CD4-positive, alpha-beta T cell treated with Interleukin-6 at 100 ng/mL for 8 hours (primary cell): ENCODE data around the gene TEAD4.
A peak's percentile ranks its signal among the peaks of the same experiment; 100 is the strongest.

ENCODE experiments used
- DNase-seq: peaks from one replicate; pipeline ENCODE4 v3.0.0-alpha.2; 2020; ENCODE audit warnings: mixed read lengths, low spot score

Gene TEAD4

DNA sequence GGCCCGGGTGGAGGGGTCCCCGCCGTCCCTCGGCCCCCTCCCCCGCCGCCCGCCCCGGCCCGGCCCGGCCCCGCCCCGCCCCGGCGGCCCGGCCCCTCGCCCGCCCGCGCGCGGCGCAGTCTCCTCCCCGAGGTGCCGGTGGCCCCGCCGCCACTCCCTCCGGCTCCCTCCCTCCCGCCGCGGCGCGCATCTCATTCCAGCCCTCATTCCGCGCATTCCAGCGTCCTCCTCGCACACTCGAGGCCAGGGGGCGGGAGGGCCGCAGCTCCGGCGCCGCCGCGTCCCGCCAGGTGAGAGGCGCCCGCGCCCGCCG lies at the start of gene TEAD4:
Gene TEAD4 (plus strand): TSS at position 206 of the 313 bp plus-strand sequence.
- DNase-seq: no peak

DNA sequence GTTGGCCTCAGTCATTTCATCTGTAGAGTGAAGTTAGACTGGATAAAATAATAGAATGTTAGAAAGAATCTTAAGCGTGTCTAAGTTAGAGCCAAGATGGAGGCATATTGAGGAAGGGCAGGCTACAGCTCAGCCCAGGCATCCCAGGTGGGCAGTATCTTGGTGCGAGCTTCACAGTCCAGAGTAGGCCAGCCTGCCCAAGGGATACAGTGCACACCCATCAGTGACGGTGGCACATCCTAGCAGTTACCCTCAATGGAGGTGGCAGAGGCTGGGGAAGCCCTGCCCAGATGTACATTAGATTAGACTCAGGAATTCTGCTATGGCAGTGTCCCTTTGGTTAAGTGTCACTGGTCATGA lies 47.0 kb upstream of the TEAD4 start:
- no peak for DNase-seq

DNA sequence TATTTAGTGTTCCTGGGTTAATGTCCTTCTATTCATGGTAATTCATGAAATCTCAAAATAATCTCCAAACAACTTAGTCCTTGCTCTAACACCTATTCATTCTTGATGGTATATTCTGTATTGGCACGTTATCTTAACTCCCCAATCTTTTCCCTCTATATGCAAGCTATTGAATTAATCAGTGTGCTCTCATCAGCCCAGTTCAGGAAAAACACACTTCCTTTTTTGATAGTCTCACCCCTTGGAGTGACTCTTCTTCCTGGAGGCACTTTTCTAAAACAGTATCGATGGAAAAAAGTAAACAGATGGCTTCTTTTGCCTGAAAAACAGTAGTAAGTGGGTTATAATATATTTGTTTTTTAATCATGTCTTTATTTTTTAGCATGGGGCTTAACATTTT lies 39.9 kb upstream of the TEAD4 start:
- no peak for DNase-seq

DNA sequence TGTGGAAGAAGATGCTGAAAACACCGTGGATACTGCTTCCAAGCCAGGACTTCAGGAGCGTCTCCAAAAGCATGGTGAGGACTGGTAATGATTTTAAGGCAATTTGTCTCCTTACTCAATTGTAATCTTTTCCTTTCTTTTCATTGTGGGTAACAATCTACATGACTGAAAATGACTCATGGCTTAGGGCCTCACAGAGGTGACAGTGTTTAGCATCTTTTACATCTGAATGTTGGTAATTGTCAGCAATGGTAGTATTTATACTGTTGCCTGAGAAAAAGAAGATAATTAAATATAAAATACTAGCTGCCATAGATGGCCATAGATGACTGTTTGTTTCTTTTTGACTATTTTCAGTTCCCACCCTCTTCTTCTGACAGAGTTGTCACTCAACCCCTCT lies 36.9 kb upstream of the TEAD4 start:
- no peak for DNase-seq

- no peak for DNase-seq
Measured at GRCh38 chr12:2923057-2923456, 36.1 kb upstream of the TEAD4 start.

GRCh38 chr12:2924019-2924418 lies 35.2 kb upstream of the TEAD4 start:
- DNase-seq: no peak

GRCh38 chr12:2925322-2925995 lies 33.7 kb upstream of the TEAD4 start:
- DNase-seq: no peak

DNA sequence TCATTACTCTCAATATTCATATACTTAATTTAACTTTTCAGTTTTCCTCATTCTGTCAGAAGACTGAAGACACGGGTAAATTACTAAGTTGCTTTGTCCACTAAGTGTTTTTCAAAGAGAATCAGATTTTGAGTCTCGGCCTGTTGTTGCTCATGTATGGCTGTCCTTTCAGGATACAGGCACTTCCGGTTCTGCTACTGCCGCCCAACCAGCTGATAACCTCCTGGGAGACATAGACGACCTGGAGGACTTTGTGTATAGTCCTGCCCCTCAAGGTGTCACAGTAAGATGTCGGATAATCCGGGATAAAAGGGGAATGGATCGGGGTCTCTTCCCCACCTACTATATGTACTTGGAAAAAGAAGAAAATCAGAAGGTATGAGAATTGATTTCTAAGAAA lies 28.3 kb upstream of the TEAD4 start:
- DNase-seq: no peak

GRCh38 chr12:2933586-2933985 lies 25.6 kb upstream of the TEAD4 start:
- DNase-seq: no peak

GRCh38 chr12:2934371-2934770 lies 24.8 kb upstream of the TEAD4 start:
- no peak for DNase-seq

GRCh38 chr12:2936301-2936700 lies 22.9 kb upstream of the TEAD4 start:
- no peak for DNase-seq

GRCh38 chr12:2937500-2937899 lies 21.7 kb upstream of the TEAD4 start:
- no peak for DNase-seq

DNA sequence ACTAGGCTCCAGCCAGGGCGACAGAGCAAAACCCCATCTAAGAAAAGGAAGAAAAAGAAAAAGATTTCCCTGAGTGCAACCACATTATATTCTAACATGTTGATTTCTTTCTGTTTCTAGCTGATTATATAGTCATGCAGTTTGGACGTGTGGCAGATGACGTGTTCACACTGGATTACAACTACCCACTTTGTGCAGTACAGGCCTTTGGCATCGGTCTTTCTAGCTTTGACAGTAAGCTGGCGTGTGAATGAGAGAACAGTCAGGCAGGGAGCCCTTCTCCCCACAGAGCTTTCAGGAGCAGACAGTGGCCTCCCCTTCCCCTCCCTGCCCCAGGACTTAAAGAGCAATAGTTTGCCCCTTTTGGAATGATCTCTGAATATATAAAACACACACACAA lies 20.0 kb upstream of the TEAD4 start:
- no peak for DNase-seq

DNA sequence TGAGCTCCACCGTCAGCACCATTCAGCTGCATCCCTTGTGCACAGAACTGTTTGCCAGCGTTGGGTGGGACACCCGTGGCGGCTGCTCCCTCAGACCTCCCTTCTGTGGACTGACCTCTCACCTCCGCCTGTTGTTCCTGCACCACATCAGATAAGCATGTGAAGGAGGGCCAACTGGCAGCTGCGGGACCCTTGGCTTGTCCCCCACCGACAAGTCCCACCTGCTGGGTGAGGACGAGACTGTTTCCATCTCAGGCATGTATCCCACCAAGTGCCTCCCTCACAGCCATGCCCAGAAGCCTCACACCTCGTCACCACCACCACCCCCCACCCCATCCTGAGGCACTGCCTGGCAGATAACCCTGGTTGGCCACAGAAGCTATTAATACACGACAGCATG lies 18.6 kb upstream of the TEAD4 start:
- no peak for DNase-seq

GRCh38 chr12:2941524-2941923 lies 17.7 kb upstream of the TEAD4 start:
- no peak for DNase-seq

DNA sequence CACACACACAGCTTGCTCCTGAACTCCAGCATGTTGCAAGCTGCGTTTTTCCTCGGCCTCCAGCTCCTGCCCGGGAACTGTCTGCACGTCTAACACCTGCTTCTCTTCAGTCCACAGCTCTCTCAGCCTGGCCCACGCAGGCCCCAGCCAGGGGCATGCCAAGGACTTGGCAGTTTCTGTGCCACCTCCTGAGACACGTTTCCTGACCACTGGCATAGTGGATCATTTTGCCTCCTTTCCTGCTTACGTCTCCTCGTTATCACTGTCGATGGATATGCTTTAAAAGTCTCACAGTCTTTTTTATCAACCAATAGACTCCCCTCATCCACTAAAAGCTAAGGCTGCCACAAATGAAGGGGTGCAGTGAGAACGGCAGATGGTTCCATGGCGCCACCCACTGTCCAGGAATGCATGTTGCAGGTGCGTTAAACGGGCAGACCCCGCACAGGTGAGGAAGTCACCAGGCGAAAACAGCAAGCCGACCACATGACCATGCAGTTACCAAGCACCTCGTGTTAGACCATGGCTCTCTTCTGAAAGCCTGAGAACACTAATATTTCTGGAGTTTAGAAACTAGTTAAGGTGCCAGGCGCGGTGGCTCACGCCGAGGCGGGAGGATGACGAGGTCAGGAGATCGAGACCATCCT lies 14.7 kb upstream of the TEAD4 start:
- DNase-seq: peak; percentile 17

- DNase-seq: no peak
Measured at GRCh38 chr12:2949411-2949810, 9.8 kb upstream of the TEAD4 start.

GRCh38 chr12:2955888-2956287 lies 3.3 kb upstream of the TEAD4 start:
- no peak for DNase-seq

DNA sequence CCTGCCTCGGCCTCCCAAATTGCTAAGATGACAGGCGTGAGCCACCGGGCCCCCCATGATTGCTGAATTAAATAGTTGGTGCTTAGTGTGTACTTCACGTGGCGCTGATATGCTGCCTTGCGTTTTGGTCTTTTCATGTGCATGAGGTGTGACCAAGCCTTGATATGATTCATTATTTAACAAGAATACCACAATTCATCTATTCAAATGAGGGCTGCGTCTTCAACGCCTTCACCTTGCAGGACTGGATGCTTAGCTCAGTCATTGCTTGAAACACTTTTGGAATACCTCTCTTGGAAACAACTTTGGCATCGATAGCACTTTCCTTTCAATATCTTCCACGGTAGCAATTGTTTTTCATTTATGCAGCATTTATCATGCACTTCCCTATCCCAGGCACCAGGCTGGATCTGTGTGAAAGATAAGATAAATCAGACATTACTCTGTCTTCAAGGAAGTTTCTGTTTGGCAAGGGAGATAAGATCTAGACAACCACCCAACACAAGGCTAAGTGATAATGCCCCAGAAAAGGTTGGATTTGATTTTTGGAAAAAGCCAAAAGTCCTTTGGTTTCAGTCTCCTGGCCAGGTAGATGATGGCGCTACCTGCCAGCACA lies 1.3 kb upstream of the TEAD4 start:
- no peak for DNase-seq

GRCh38 chr12:2958432-2959191 lies 585 bp upstream of the TEAD4 start:
- no peak for DNase-seq

- no peak for DNase-seq
Measured at GRCh38 chr12:2959505-2960389, 550 bp downstream of the TEAD4 start.

DNA sequence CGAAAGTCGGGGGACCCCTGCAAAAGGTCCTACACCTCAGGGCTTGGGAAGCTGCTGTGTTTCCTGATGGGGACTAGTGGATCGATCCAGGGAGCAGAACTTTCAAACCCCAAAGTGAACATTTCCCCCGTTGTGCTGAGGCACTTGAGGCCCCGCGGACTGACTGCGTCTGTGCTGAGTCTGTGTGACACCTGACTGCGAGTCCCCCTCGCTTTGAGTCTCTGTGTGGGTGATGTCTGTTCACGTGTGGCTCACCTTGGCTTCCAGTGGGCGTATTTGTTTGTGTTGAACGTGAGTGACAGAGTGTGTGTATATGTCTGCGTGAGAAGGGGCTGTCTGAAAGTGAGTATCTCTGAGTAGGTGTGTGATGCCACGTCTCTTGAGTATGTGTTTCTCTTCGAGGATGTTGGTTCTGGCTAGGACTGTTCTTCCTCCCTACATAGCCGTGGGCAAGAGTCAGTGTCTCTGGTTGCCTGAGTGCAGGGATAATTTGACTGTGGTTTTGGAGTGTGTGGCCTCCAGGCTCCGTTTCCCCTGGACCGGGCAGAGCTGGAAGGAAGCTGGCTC lies 1.3 kb downstream of the TEAD4 start:
- DNase-seq: no peak
